HEK293T (cell line): Measurements from ENCODE around the gene LGALS7B.
"Not testable (repeated sequence)": the region's sequence is repeated elsewhere in the genome, so short reads cannot be mapped to it uniquely, and the experiment has no call there.

ENCODE experiments used
- CTCF ChIA-PET: fragments of 350-600 bp; formaldehyde crosslinking; extraction: SDS; loops from one replicate; lab custom pipeline; 2021; ENCODE audit warnings: antibody characterized with exemption, inconsistent platforms; lab: Yijun Ruan, JAX
- POLR2A ChIA-PET: fragments of 350-600 bp; formaldehyde crosslinking; extraction: SDS; loops from one replicate; lab custom pipeline; 2020; ENCODE audit warnings: antibody characterized with exemption, inconsistent platforms; lab: Yijun Ruan, JAX
- DNase-seq: peaks from one replicate; pipeline ENCODE4 v3.0.0; 2012; ENCODE audit warnings: mixed read lengths; ENCODE audit errors: extremely low spot score
- ARNT ChIP-seq: fragments of 450-650 bp; IDR thresholded peaks from 2 replicates; pipeline ENCODE4 v1.6.1; 2017; ENCODE audit warnings: mild to moderate bottlenecking
- BHLHE40 ChIP-seq: fragments of 450-650 bp; IDR thresholded peaks from 2 replicates; pipeline ENCODE4 v1.6.1; 2016; ENCODE audit warnings: mild to moderate bottlenecking, moderate library complexity, borderline replicate concordance
- CTBP1 ChIP-seq: fragments of 450-650 bp; IDR thresholded peaks from 2 replicates; pipeline ENCODE4 v1.6.1; 2016; ENCODE audit warnings: borderline replicate concordance
- ELF4 ChIP-seq: fragments of 450-650 bp; IDR thresholded peaks from 2 replicates; pipeline ENCODE4 v1.6.1; 2017; ENCODE audit warnings: antibody characterized with exemption
- FOXA1 ChIP-seq: fragments of 450-650 bp; IDR thresholded peaks from 2 replicates; pipeline ENCODE4 v1.6.1; 2016; ENCODE audit warnings: mild to moderate bottlenecking
- FOXK2 ChIP-seq: fragments of 450-650 bp; IDR thresholded peaks from 2 replicates; pipeline ENCODE4 v1.6.1; 2016; ENCODE audit warnings: mild to moderate bottlenecking
- FOXM1 ChIP-seq: fragments of 450-650 bp; IDR thresholded peaks from 2 replicates; pipeline ENCODE4 v1.6.1; 2017; ENCODE audit warnings: mild to moderate bottlenecking, borderline replicate concordance
- HDGF ChIP-seq: fragments of 450-650 bp; IDR thresholded peaks from 2 replicates; pipeline ENCODE4 v1.6.1; 2017; ENCODE audit warnings: antibody characterized with exemption, borderline replicate concordance
- L3MBTL2 ChIP-seq: fragments of 450-650 bp; conservative IDR thresholded peaks from 2 replicates; pipeline ENCODE4 v1.6.1; 2016; ENCODE audit warnings: mild to moderate bottlenecking
- LEF1 ChIP-seq: fragments of 450-650 bp; IDR thresholded peaks from 2 replicates; pipeline ENCODE4 v1.6.1; 2017; ENCODE audit warnings: mild to moderate bottlenecking, borderline replicate concordance
- NFRKB ChIP-seq: fragments of 450-650 bp; IDR thresholded peaks from 2 replicates; pipeline ENCODE4 v1.6.1; 2016; ENCODE audit warnings: mild to moderate bottlenecking, moderate library complexity
- SP1 ChIP-seq: fragments of 450-650 bp; IDR thresholded peaks from 2 replicates; pipeline ENCODE4 v1.6.1; 2017
- SUZ12 ChIP-seq: fragments of 450-650 bp; IDR thresholded peaks from 2 replicates; pipeline ENCODE4 v1.6.1; 2016; ENCODE audit warnings: mild to moderate bottlenecking
- TARDBP ChIP-seq: fragments of 450-650 bp; IDR thresholded peaks from 2 replicates; pipeline ENCODE4 v1.6.1; 2016
- ZNF384 ChIP-seq: fragments of 450-650 bp; IDR thresholded peaks from 2 replicates; pipeline ENCODE4 v1.6.1; 2016
- TF ChIP-seq, protein P1 (sequence below): fragments of 450-650 bp; IDR thresholded peaks from 2 replicates; pipeline ENCODE4 v1.6.1; 2016

LGALS7B gene

DNA sequence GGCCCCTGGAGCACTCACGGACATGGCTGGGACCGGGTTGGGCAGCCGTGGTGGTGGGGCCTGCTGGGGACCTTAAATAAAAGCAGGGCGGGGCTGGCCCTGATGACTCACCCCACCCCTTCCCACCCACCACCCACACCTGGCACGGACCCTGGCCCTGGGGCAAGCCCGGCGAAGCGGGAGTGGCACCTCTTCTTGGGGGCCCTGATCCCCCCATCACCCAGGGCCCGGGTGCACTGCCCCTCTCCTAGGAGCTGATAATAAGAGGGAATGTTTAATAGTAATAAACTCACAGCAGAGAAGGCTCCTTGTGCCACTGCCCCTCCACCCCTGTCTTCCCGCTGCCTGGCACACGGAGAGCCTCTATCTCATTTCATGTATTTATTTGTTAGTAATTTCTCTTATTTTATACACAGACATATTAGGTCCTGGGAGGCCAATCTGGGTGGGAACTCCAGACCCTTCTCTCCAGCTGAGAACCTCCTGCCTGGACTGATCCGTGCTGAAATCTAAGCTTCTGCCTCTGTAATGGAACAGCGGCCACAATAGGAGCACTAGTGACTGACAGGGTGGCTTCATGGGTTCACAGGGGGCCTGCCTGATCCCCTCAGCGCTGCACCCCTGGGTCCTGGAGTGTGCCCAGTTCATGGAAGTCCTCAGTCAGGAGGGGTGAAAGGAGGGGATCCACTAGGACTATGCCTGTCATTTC, 15.4 kb upstream of the LGALS7B start, which contains the start of gene LGALS7:
LGALS7 (minus strand) TSS at position 49 of the 709 bp plus-strand sequence; CDS start at position 24, 25 bp downstream.
- POLR2A ChIA-PET = no interaction called here
- CTCF ChIA-PET = no interaction called here

DNA sequence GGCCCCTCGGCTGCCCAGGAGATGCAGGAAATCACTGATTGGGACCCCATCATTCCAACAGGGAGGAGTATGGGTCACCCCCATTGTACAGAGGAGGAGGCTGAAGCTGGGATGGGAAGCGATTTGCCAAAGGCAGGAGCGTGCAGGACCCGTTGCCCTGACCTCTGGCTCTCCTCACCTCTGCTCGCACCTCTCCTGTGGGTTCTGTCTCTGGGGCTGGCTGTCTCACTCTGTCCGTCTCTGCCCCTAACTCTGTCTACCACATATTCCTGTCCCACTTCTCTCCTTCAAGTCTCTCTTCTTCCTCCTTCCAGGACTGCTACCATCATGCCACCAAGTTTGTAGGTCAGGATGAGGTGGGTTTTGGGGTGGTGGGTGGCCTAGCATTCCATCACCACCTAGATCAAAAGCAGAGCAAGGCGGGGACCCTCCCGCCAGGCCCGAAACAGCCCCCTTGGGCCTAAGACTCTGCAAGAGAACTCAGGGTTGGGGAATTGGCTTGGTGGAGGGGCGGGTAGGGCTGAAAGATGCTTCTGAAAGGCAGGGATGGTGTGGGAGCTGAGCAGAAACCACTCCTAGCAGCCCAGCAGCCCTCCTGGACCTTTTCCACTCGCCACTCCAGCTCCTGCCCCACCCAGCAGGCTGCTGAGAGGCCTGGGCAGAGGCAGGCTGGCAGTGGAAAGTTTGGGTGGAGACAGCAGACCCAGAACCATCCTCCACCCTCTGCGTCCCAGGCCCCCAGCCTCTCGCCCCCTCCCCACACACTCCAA, 14.6 kb upstream of the LGALS7B start:
- no peak for DNase-seq
- ChIA-PET POLR2A (no interaction called here), CTCF (no interaction called here)
- TF ChIP-seq L3MBTL2 (no peak), LEF1 (no peak), TARDBP (no peak), ELF4 (no peak), FOXA1 (no peak), CTBP1 (no peak), BHLHE40 (no peak), NFRKB (no peak), SP1 (no peak), SUZ12 (no peak), HDGF (no peak), FOXM1 (no peak), ZNF384 (no peak), FOXK2 (no peak), ARNT (no peak)
- TF ChIP-seq, protein P1, sequence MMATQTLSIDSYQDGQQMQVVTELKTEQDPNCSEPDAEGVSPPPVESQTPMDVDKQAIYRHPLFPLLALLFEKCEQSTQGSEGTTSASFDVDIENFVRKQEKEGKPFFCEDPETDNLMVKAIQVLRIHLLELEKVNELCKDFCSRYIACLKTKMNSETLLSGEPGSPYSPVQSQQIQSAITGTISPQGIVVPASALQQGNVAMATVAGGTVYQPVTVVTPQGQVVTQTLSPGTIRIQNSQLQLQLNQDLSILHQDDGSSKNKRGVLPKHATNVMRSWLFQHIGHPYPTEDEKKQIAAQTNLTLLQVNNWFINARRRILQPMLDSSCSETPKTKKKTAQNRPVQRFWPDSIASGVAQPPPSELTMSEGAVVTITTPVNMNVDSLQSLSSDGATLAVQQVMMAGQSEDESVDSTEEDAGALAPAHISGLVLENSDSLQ = no peak

More for the DNA sequence above, 15.4 kb upstream of the LGALS7B start, which contains the start of gene LGALS7:
- TF ChIP-seq HDGF (no peak), ARNT (no peak), L3MBTL2 (no peak), FOXM1 (no peak), FOXK2 (no peak), LEF1 (no peak), ELF4 (no peak)
- no peak for DNase-seq

DNA sequence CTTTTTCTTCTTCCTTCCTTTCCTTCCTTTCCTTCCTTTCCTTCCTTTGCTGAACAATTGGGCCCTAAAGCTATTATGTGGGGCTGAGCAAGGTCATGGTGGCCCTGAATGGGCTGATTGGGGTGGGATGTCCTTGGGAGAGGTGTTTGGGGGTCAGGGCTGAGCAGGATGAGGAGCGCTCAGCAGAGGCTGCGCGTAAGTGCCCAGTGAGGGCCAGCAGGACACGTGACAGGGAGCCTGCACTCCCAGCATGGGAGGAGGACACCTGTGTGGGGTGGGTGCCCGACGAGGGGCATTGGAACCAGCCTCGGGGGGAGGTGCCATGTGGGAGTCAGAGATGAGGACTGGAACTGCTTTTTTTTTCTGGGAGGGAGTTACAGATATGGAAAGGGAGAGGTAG, 10.3 kb upstream of the LGALS7B start:
- DNase-seq = no peak
- TF ChIP-seq L3MBTL2 (no peak), TARDBP (no peak), SP1 (no peak), LEF1 (no peak)
- CTCF ChIA-PET = interaction anchor here (0.6 kb wide), 2 partner anchors 11 to 508 kb away, joined by 3 read pairs; no protein-coding TSS in a partner anchor
- POLR2A ChIA-PET = no interaction called here

DNA sequence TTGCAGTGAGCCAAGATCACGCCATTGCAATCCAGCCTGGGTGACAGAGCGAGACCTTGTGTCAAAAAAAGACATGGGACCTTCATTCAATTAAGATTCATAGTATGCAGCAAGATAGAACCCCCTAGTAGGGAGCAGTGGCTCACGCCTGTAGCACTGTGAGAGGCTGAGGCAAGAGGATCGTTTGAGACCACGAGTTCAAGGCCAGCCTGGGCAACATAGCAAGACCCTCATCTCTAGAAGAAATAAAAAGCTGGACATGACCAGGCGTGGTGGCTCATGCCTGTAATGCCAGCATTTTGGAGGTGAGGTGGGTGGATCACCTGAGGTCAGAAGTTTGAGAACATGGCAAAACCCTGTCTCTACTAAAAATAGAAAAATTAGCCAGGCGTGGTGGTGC, 8.6 kb upstream of the LGALS7B start:
- ChIA-PET POLR2A (no interaction called here), CTCF (no interaction called here)
- TF ChIP-seq ZNF384 (no peak), TARDBP (no peak), SP1 (no peak), ELF4 (no peak), FOXK2 (no peak), FOXA1 (no peak), SUZ12 (no peak), BHLHE40 (no peak), ARNT (no peak), LEF1 (no peak), CTBP1 (no peak), HDGF (no peak)
- TF ChIP-seq, protein P1 = no peak
- DNase-seq = no peak

DNA sequence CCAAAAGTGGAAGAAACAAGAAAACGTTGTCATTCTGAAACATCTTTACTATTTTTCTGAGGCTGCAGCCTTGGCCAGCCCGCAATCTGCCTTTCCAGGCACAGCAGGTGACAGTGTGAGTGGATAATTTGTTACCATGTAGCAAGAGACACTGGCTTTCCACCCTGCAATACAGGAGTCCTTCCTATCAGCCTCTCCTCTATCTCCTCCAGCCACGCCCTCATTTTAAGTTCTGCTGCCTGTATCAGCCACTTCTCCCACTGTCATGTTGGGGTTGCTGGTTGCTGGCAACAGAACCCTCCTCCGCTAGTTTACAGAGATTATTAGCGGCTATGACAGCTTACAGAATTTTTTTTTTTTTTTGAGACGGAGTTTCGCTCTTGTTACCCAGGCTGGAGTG, 7.9 kb upstream of the LGALS7B start:
- ChIA-PET CTCF (no interaction called here), POLR2A (no interaction called here)
- DNase-seq = no peak
- TF ChIP-seq HDGF = no peak
- TF ChIP-seq TARDBP = no peak
- no peak for TF ChIP-seq LEF1
- TF ChIP-seq SP1 = no peak
- TF ChIP-seq ELF4 = no peak
- no peak for TF ChIP-seq FOXA1
- no peak for TF ChIP-seq ARNT
- TF ChIP-seq SUZ12 = no peak
- no peak for TF ChIP-seq FOXK2
- no peak for TF ChIP-seq BHLHE40
- TF ChIP-seq, protein P1 = no peak
- TF ChIP-seq CTBP1 = no peak
- no peak for TF ChIP-seq ZNF384
- no peak for TF ChIP-seq NFRKB
- TF ChIP-seq FOXM1 = no peak
- no peak for TF ChIP-seq L3MBTL2

DNA sequence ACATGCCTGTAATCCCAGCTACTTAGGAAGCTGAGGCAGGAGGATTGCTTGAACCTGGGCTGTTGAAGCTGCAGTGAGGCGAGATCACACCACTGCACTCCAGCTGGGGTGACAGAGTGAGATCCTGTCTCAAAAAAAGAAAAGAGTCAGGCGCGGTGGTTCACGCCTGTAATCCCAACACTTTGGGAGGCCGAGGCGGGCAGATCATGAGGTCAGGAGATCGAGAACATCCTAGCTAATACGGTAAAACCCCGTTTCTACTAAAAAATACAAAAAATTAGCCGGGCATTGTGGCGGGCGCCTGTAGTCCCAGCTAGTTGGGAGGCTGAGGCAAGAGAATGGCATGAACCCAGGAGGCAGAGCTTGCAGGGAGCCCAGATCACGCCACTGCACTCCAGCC, 6.8 kb upstream of the LGALS7B start:
- POLR2A ChIA-PET, DNase-seq: not testable (repeated sequence)
- CTCF ChIA-PET = interaction anchor here (0.6 kb wide), 1 partner anchor 13 kb away, joined by 4 read pairs; no protein-coding TSS in a partner anchor
